Measurements from ENCODE around the gene MYL6B.
A peak's percentile ranks its signal among the peaks of the same experiment; 100 is the strongest.

The MYL6B gene

DNA sequence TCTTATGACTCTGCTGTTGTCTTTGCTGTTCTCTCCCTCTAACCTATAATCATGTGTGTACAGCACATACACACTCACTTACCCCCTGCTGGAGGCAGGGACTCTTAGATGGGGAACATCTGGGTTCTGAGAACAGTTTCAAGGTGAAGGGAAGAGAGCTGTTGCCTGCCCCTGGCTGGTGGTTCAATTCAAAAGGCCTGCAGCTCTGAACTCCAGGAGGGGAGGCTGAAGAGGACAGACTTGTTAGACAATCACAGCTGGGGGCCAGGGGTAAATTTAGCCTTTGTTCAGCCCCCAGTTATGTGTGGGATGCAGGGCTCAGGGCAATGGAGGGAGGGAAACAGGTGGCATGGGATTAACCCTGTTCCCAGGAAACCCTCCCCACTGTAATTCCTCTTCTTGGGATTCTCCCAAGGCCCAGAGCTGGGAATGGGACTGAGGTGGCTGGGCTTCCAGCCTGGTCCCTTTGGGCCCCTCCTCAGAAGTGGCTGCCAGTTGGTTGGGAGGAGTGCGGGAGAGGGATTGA, 1.9 kb downstream of the MYL6B start:
- no peak for DNase-seq

DNA sequence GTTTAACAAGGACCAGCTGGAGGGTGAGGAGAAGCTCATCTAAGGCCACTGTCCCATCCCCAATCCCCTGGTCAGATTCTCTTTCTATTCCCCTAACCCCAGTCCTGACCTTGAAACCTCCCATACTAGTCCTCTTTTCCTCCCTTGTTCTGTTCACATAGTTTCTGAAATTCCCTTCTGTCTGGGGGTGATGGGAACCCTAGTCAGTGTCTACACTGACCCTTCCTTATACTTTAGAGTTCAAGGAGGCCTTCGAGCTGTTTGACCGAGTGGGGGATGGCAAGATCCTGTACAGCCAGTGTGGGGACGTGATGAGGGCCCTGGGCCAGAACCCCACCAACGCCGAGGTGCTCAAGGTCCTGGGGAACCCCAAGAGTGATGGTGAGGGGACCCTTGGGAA, 2.4 kb downstream of the MYL6B start:
- no peak for DNase-seq

DNA sequence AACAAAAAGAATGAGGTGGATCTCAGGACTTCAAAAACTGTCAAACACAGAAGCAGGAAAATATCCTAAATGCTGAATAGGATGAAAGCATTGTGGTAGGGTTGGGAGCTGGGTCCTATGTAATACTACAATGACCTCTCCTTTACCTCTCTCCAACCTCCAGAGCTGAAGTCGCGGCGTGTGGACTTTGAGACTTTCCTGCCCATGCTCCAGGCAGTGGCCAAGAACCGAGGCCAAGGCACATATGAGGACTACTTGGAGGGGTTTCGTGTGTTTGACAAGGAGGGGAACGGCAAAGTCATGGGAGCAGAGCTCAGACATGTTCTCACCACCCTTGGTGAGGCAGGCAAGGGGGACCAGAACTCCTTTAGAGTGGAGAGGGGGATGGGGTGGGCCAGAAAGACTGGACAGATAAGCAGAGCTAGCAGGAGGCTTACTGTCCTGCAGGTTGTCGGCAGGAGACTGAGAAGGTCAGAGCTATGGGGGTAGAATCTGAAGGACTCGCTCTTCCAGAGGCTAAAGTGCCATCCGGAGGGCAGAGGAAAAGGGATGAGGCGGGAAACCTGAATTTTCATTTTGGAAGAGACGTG, 3.0 kb downstream of the MYL6B start:
- no peak for DNase-seq

DNA sequence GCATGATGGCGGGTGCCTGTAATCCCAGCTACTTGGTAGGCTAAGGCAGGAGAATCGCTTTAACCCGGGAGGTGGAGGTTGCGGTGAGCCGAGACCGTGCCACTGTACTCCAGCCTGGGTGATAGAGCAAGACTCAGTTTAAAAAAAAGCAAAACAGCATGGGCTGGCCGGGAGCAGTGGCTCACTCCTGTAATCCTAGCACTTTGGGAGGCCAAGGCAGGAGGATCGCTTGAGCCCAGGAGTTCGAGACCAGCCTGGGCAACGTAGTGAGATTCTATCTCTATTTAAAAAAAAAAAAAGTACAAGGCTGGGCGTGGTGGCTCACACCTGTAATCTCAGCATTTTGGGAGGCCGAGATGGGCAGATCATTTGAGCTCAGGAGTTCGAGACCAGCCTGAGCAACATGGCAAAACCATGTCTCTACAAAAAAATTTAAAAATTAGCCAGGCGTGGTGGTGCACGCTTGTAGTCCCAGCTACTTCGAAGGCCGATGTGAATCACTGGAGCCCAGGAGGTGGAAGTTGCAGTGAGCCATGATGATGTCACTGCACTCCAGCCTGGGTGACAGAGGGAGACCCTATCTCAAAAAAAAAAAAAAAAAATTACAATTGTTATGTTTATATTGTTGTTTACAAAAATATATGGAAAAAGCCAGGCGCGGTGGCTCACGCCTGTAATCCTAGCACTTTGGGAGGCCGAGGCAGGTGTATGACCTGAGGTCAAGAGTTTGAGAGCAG, 4.2 kb downstream of the MYL6B start:
- DNase-seq, result peak; percentile 52

DNA sequence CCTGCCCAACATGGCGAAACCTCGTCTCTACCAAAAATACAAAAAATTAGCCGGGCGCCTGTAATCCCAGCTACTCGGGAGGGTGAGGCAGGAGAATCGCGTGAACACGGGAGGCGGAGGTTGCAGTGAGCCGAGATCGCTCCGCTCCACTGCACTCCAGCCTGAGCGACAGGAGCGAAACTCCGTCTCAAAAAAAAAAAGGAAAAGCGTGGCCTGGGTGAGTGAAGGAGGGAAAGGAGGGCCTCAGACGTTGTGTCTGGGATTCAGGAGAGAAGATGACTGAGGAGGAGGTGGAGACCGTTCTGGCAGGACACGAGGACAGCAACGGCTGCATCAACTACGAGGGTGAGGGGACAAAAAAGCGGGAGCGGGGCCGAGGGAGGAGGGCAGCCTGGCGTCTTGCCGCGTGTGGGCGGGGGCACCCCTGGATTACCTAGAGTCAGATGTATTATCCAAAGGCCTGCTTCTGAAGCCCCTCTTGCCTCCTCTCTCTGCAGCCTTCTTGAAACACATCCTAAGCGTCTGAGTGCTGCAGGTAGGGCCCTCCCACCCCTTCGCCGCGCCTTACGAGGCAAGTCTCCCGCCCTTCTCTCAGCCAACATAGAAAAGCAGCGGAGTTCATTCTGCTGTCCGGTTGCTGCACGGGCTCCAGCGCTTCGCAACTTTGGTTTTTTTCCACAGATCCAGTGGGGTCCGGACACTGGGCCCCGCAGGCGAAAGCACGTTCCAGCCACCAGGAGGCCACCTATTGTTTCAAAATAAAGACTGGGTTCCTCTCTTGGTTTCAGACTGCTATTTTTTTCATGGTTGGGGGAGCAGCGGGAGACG, 5.0 kb downstream of the MYL6B start:
- DNase-seq, result peak; percentile 91

DNA sequence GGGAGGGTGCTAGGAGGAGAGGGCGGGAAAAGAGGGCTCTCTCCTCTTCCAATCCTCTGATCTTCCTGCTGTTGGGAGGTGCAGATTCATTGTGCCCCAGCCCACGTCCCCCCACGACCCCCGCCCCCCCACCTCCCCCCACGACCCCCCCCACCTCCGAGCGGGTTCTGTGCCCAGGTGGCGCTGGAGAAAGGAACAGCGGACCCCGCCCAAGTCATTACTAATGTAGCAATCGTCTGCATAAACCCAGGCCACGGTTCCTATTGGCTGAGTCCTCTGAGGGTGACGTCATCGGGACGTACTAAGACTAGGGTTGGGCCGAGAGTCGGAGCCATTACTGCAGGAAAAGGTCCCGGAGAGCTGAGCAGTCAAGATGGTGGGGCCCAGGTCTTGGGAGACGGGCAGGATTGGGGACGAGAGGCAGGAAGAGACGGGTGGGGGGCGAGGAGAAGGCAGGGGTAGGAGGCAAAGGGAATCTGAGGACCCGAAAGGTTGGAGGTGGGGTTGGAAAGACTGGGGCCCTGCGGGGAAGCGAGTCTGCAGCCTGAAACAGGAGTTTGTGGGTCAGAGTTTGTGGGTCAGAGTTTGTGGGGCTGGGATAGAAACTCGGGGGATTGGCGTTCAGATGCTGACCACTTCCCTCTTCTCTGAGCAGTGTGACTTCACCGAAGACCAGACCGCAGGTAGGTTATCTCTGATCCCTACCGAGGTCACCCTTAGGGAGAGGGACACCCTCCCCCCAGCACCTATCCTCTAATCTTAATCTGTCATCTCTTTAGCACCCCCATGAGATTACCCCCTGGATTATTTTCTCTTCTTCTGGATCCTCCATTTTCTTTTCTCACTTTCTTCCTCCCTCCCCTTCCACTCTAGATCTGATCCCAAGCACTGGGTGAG, 5.9 kb downstream of the MYL6B start, which contains the start of gene MYL6:
Gene MYL6, plus strand, starts transcription at position 331 of the 897 bp plus-strand sequence. Its CDS starts 43 bp downstream, at position 374.
- peak; percentile 99 for DNase-seq

DNA sequence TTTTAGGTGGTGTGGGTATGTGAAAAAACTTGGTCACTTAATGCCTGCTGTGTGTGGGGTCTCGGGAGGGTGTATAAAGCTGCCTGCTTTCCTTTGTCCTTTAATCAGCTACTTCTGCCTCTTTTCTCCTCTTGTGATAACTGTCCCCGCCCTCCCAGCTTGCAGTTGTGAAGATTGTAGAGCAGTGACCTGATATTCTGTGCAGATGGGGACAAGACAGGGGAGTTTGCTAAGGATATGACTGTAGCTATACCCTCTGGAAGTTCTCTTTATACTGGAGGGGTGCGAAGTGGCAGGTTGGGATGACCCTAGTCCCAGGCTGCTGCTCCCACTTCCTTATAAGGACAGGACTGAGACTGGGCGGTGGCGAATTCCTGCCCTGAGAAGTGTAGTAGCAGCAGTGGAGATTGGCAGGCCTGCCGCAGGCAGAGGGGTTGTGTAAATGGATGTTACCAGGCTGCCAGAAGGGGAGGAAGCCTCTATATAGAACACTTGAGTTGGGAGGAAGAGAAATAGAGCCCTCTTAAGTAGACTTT, 6.6 kb downstream of the MYL6B start:
- peak; percentile 75 for DNase-seq

DNA sequence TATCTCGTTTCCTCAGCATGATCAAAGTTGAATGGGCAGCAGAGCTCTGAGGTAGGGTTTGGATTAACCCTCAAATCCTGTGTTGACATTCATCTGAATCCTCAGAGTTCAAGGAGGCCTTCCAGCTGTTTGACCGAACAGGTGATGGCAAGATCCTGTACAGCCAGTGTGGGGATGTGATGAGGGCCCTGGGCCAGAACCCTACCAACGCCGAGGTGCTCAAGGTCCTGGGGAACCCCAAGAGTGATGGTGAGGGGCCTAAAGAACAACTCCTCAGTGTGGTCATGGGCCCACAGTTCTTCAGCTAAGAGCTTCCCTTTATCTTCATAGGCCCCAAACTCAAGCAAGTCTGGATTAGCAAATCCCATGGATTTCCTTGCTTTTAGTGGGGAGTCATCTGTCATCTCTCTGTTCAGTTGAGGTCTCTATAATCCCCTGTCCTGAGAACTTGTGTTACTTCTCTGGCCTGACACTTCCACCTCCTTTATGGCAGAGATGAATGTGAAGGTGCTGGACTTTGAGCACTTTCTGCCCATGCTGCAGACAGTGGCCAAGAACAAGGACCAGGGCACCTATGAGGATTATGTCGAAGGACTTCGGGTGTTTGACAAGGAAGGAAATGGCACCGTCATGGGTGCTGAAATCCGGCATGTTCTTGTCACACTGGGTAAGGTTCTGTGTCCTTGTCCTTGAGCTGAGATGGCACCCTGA, 7.2 kb downstream of the MYL6B start:
- DNase-seq, result no peak

DNA sequence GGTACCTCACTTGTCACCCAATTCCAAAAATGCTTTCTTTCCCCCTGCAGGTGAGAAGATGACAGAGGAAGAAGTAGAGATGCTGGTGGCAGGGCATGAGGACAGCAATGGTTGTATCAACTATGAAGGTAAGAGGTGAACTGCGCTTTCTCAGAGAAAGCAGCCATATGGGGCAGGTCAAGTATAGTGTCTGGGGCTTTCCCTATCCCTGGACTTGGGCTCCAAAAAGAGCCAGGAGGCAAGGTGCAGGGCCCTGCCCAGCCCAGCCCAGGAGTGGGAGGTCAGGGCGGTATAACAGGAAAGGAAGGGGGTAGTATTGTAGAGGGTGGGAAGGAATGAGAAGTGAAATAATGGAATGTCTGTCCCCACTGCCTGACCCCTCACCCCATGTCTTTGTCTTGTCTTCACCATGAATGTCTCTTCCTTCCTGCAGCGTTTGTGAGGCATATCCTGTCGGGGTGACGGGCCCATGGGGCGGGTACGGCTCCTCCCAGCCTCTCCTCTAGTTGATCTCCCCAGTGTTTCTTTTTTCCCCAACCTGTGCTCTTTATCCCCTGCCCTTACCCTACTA, 7.9 kb downstream of the MYL6B start:
- peak; percentile 49 for DNase-seq

DNA sequence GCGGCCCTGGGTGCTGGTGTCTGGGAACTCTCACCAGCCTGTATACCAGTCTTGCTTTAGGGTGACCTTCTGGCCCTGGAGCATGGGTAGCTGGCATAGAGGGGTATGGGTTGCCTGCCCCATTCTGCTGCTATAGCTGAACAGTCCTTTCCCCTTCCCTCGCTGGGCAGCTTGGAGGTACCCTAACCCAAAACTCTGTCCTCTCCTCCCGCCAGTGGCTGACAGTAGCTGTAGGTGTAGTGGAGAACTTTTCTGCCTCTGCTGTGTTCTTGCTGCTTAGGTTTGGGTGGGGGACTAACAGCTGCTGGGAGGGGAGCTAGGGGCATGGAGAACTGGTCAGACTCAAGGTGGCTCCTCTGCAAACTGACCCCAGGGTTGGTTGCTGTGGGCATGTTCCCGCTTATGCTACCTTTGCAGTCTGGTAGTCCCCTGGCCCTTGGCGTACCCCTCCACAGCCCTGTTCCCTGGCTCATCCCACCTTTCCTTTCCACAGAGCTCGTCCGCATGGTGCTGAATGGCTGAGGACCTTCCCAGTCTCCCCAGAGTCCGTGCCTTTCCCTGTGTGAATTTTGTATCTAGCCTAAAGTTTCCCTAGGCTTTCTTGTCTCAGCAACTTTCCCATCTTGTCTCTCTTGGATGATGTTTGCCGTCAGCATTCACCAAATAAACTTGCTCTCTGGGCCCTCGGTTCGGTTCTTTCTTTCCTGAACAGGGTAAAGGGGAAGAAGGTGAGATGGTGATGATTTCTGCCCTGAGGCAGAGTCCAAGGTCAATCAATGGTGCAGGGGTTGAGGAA, 8.7 kb downstream of the MYL6B start:
- no peak for DNase-seq

DNA sequence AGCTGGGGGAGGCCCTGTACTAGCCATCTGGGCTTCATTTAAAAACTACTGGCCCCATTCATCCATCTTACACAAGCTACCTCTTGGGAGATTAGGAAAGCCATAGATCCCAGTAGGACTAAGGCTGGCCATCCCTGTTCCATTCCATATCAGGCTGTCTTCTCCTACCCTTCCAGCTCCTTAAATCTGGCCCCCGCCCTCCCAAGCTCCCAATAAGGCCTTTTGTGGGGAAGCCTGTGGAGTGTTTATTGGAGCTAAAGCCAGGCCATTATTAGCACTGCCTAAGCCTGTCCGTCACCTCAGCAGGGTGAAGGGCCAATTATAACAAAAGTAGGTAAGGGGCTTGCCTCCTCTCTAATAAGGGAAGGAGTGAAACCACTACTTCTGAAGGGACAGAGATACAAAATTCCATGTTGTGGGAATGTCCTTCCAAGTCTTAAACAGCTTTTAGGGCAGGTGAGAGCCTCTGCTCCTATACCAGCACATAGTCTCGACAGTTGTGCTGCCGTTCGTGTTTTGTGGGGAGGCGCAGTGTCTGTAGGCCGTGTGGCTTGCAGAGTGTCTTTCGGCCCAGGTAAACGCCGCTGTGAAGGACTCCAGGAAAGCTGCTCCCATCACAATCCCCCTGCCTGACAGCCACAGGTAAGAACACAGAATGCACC, 9.4 kb downstream of the MYL6B start:
- no peak for DNase-seq

DNA sequence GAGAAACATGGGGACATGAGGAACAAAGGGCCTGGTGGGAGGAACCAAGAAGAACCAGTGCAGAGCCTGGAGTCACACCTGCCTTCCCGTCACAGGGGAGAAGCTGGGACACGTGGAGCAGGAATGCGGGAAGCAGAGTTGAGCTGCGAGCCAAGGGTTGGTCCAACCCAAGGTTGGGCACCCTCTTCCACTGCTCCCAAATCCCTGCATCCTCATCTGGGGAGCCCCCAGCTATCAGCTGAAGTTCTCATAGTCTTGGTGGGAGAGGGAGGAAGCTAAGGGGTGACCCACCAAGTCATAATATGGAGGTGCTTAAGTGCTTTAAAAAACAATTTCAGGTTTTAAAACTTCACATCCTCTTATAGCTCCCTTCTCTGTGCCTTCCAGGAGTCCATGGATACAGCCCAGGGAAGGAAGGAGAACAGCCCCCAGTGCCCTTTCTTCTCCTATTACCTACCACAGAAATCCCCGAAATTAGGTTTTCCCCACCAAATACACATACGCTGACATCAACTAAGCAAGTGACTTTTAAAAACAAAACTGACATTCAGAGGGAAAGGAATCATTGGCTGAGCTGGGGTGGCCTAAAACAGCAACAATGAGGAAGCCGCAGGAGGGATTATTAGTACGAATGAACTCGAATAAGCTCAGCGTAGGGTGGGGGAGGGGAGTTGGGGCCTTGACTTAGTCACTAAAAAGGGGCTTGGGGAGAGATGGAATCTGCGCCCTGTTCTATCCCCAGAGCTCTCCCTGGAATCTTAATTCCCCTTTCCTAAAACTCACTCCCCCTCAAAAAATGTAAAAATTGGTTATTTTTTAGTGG, 10.3 kb downstream of the MYL6B start:
- no peak for DNase-seq

DNA sequence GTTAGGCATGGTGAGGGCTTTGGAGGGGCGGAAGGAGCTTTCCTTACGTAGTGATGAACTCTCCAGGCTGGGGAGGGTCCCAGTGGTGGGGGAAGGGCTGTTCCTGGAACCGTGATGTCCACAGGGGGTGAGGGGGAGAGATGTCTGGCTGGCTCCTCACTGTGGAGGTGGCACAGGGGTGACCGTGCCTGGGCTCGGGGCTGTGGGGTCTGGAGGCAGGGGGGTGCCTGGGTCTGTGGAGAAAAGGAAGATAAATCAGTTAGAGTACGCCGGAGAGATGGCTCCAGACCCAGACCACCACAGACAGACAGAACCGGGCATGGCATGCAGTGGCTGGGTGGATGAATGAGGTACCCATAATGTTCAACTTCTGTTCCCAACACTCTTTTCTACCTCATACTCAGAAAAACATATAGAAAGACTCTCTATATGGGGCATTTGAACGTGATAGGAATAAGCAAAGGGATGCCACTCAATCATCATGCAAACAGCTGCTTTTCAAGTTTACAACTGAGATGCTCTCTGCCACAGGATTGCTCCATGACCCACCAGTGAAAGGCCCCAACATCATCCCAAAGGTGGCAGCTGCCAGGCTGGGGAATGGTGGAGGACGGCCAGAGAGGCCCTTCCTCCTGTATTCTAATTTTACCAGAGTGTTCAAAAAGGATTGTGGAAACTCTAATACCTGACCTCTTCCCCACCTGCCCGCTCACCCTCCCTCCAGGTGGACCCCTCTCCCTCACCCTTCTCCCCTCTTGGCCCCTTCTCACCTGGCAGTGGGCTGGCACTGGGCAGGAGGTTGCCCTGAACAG, 11.4 kb downstream of the MYL6B start:
- DNase-seq, result no peak

DNA sequence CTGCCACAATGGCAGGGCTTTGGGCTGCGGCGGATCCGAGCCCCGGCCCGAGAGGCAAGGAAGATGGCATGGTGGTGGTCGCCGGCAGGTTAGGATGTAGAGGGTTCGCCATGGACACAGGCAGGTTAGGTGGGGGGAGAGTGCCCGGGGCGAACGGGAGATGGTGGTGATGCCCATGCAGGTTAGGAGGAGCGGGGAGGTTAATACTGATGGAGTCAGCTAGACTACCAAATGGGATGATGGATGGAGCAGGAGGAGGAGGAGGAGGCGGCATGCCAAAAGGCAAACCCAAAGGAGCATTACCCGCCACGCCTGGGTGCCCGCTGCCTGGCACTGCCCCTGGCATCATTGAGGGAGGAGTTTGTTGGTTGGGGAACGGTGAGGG, 11.9 kb downstream of the MYL6B start:
- no peak for DNase-seq

DNA sequence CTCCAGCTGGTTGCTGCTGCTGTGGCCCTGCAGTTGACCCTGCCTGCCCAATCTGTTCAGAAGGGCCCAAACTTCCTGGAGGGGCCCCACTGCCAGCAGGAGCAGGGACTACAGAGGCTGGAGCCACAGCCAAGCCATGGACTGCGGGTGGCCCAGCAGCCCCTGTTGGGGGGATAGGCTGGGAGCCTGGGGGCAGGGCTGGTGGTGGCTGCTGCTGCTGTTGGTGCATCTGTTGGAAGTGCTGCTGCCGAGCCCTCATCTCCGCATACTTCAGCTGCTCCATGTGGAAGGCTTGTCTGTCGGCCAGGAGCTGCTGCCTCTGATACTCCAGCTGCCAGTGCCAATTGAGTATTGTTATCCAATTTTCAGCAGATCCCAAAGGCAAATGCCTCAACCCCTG, 13.0 kb downstream of the MYL6B start:
- DNase-seq, result no peak

DNA sequence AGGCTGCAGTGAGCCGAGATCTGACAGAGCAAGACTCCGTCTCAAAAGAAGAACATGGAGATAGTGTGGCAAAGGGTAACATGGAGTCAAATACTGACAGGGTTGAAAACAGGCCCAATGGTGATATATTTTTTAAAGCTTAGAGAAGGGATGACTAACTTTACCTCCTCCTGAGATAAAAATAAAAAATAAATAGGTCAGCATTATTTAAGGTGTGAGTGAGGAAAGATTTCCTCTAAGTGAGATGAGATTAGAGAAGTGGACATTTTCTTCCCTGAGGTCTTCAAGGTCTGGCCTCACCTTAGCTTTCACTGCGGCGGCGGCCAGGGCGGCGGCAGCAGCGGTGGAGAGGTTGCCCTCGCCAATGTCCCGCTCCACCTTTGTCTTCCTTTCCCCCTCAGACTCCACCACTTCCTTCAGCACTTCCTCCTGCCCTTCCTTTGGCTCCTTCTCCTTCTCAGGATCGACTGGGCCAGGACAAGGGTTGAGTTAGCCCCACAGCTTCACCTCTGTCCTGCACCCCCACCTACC, 16.9 kb downstream of the MYL6B start:
- no peak for DNase-seq

DNA sequence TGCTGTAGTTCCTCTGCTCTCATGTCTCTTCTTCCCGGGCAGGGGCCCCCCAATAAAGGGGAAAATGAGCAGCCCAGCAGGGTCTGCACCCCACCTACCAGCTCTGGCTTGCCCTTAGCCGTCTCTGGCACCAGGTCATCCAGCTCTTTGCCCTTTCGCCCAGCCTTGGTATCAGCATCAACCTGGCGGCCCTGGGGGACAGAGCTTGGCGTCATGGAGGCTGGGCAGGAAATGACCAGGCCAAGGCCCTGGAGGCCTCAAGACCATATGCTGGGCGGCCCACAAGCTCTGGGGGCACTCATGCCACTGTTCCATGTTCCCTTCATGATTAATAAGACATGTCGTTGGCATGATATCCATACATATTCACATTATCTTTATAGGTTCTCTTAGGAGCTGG, 20.5 kb downstream of the MYL6B start:
- DNase-seq, result no peak

DNA sequence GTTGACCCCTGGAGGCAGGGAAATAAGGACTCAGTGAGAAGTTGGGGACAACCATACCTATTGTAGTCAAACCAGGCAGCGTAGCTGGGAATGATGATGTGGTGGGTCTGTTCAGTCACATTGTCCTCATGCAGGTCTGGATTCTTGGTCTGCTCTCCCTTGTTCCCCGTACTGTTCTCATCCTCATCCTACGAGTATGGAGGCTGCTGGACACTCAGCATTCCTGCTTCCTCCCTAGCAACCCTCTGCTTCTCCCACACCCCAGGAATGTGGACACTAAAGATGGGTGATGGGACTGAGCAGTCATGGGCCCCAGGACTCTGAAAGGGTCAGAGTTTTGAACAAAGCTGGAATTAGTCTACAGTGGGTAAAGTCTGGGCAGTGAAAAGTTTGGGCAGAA, 26.0 kb downstream of the MYL6B start:
- DNase-seq, result no peak
